EH (cell line): Measurements from ENCODE around the gene KIF7.

Source experiments
- DNase-seq: peaks from one replicate; pipeline ENCODE4 v3.0.0-alpha.2; 2015; ENCODE audit warnings: low read depth

Gene KIF7

DNA sequence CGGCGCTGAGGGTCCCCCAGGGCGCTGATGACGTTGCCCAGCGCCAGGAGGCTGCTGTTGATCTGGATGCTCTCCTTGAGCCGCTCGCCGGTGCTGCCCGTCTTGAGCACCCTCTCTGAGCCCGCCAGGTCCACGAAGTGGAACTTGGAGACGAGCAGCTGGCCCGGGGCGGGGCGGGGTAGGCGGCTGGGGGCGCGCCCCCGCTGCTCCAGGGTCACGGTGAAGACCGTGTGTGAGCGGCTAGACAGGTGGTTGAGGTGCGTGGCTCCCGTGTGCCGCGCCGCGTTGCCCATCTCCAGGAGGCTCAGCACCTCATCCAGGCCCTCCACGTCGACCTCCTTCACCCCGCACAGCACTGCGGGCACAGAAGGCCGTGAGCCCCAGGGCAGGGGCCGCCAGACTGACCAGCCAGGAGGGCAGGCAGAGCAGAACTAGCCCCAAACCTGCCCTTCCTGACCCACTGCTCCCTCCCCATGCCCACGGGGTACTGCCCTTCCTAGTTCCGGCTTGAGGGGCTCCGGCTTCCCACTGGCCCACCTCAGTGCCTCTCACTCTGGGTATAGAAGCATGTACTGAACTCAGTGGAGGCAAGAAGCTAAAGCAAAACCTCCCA lies 6.1 kb downstream of the KIF7 start:
- no peak for DNase-seq

DNA sequence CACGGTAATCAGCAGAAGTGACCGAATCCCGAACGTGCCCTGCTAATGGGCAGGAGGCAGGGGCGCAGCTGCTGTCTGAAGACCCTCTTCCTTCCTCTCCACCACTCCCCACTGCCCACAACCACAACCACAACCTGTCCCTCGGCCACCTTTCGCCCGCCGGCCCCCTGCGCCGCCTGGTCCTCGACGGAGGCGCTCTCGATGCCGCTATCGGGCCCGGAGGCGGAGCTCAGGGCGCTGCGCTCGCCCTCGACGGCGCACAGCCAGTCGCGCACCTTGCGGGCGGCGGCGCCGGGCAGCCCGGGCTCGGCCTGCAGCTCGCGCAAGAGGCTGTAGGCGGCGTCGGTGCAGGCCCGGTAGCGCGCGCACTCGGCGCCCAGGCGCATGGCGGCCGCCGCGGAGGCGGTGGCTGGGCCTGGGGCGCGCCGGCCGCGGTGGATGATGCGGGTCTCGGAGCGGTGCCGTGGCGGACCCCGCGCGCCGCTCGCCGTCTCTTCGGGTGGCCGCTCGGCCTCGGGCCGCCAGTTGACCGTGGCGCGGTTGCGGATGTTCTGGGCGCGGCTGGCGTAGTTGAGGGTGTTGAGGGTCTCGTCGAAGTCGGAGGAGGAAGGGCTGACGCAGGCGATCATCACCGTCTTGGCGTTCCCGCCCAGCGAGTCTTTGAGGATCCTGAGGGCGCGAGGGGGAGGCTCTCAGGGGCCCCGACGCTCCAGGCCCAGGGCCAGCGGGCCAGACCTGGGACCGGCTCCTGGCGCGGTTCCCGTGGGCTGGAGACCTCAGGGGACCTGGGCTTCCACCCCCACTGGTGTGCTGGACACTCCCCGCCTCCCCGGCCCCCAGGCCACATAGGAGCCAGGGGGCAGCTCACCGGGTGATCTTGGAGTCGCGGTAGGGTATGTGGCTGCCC lies 6.9 kb downstream of the KIF7 start:
- no peak for DNase-seq

DNA sequence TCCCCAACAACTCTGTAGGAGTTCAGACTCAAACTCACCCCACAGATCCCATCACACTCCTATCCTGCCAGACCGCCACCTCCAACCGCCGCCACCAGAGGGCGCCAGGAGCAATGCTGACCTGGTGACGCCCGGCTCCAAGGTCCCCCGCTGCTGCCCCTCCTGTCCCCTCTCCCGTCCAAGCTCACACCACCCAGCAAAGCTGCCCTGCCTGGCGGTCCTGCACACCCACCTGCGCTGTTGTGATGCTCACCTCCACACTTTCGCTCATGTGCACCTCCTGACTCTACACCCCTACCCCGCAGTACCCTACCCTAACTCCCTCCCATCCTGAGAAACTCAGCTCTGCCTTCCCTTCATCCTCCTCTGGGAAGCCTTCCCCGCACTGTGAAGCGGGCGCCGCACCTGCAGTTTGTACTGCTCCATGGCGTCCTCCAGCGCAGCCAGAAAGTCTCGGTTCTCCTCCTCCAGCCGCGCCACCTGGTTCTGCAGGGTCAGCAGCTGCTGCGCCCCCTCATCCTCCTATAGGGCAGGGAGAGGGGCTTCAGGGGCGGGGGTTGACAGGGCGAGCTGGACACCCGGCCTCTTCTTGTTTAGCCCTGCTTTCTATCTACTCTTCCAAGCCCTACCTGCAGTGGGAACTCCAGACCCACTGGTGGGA lies 7.9 kb downstream of the KIF7 start:
- DNase-seq, result peak; percentile 67

DNA sequence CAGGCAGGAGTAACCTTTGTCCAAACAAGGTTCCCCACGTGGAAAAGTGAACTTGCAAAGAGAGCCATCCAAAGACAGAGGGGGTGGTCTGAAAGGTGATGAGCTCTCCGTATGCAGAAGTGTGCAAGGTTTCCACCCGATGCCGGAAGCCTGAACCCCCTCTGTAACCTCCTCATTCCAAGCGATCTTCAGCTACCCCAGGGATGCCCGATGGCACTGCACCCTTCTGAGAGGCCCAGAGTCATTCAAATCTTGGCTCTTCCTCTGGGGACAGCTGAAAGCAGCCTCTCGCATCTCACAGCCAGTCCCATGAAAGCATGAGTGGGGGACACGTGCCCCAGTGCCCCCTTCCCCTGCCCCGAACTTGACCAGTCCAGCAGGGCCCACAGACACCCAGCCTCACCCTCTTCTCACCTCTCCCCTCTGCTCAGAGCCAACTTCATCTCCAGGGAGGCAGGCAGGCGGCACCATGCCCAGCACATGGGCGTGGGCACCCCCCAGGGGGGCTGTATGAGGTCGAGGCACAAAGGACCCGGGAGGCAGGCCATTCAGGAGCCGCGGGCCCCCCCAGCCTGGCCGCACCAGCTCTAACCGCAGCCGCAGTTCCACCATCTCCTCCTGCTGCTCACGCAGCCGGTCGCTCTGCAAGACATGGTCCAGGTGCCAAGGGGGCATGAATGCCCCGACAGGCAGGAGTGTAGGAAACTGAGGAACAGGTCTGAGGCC lies 8.7 kb downstream of the KIF7 start:
- DNase-seq, result no peak

DNA sequence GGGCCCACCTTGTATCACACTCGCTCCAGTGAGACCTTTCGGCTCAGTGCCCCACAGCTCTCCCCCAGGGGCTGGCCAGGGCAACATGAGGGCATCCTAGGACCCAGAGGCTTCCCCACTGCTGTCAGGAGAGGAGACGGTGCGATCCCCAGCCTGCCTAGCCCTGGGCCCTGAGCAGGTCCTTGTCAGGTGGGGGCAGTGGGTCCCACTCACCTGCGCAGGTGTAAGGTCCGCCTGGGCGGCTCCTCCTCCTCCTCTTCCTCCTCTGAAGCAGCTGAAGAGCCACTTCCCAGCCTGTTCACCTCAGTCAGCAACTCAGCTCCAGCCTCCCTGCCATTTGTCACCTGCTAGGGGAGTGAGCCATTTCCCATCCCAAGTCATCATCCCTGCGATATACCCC lies 9.6 kb downstream of the KIF7 start:
- DNase-seq, result no peak

DNA sequence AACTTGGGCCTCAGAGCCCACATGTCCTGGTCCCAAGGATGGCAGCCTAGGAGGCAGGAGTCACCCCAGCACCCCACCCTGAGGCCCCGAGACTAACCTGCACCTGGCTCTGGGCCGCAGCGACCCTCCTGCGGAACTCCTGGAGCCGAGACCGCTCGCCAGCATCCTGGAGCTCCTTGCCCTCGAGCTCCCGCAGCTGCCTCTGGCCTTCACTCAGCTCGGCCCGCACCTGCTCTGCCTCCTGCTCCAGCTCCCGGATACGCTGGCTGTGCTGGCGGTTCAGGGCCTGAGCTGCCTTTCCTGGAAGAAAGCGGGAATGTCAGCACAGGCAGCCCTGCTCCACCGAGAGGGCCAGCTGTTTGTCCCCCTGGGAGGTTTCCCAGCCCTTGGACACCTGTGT lies 13.2 kb downstream of the KIF7 start:
- DNase-seq, result no peak

DNA sequence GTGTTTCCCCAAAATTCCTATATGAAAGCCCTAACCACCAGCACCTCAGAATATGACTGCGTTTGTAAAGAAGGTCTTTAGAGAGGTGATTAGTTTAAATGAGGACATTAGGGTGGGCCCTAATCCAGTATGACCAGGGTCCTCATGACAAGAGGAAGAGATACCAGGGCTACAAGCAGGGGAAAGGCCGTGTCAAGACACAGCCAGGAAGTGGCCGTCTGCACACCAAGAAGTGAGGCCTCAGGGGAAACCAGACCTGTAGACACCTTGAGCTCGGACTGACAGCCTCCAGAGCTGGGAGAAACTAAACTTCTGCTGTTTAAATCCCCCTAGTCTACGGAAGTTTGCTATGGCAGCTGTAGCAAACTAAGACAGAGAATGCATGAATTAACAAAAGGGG lies 14.2 kb downstream of the KIF7 start:
- no peak for DNase-seq

DNA sequence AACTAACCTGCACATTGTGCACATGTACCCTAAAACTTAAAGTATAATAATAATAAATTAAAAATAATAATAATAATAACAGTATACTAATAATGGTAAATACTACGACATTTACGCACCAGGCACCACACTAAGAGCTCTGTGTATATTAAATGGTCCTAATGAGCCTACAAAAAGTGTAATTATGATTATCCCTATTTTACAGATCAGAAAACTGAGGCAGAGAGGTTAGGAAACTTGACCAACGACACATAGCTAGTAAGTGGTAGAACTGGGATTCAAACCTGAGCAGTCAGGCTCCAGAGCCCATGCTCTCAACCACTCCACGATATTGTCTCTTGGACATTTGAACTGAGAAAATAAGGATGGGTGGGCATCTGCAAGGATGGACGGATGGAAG lies 15.0 kb downstream of the KIF7 start:
- no peak for DNase-seq

DNA sequence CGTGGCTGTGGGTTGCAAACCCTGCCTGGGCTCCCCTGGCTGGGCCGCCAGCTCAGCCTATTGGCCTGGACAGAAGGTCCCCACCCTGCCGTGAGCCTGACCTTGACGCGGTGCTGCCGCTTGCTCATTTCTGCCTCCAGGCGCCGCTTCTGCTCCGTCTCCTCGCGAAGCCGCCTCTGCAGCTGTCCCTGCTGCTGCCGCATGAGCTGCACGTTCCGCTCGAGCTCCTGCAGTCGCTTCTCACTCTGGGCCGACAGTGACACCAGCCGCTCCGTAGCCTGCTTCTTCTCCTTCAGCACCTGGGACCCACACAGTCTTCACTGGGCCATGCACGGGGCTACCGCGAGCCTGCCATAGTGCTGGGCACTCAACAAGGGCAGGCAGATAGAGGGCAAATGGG lies 21.7 kb downstream of the KIF7 start:
- no peak for DNase-seq

DNA sequence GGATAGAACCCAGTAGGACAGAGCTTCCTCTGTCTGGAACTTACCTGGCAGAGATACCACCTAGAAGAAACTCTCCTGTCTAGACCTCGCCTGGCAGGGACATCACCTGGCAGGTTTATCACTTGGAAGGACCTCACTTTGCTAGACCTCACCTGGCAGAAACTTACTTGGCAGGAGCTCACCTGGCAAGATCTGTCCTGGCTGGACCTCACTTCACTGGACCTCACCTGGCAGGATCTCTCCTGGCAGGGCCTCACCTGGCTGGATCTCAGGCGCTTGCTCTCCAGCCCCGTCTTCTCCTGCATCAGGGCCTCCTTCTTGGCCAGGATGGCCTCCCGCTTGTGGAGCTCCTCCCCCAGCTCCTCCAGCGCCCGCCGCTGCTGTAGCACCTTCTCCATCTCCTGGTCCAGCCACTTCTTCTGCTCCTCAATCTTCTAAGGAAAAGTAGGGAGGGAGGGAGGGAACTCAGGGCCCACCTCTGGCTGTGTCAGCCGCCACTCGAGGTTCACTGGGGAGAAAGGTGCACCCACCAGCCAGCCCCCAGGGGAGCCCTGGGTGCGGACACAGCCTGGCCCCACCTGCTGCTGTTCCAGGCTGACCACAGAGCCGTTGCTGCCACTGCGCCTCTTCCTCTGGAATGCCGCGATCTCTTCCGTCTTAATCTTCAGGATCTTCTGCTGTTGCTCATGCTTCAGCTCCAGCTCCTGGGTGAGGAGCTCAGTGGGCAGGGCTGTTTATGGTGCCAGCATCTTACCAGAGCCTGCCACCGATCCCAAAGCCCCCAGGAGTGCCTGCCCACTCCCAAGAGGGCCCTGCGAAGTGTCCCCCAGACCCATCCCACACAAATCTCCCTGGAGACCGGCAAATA lies 22.5 kb downstream of the KIF7 start:
- DNase-seq, result no peak

DNA sequence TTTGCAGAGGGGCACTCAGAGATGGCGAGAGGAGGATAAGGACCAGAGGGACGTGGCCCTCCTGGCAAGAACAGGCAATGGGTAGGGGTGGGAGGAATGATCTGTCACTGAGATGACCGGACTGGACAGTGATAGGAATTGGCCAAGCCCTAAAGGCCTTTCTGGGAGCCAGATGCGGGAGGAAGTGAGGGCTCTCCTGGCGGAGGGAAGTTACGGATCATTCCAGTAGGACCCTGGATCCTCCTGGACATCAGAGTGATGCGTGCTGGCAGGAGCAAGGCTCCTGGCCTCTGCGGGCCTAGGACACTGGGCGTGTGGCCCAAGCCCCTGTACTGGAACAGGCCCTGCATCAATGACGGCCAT lies 23.4 kb downstream of the KIF7 start:
- DNase-seq, result no peak

DNA sequence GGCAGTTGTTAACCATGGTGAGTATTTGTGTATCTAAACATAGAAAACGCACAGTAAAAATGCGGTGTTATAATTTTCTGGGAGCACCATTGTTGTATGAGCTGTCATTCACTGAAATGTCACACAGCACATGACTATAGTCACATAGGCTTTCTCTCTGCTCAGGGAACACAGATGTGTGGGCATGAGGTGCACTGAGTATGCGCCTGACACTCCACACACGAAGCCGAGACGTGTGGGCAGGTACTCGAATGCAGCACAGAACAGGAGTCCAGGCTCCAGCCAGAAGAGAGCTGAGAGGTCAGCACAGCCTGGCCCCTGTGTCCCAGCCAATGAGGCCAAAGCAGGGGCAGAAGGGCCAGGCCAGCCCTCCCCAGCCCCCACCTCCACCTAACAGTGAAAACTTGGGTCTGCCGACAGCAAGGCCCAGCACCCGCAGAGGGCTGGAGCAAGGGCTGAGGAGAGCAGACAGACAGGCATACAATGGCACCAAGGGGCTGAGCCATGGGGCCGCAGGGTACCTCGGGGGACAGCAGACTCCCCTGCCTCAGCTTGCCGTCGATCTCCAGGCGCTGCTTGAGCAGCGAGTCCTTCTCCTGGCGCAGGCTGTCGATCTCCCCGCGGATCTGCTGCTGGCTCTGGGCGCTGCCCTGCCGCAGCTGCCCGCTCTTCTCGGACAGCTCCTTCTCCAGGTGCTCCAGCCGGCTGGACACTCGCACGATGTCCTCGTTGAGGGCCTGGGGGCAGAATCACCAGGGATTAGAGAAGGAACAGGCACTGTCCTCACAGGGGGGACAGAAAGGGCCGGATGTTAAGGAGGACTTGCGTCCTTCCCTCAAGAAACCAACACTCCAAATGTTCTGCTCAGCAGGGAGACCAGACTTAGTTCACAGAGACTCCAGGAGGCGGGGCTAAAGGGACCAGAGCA lies 24.0 kb downstream of the KIF7 start:
- no peak for DNase-seq

DNA sequence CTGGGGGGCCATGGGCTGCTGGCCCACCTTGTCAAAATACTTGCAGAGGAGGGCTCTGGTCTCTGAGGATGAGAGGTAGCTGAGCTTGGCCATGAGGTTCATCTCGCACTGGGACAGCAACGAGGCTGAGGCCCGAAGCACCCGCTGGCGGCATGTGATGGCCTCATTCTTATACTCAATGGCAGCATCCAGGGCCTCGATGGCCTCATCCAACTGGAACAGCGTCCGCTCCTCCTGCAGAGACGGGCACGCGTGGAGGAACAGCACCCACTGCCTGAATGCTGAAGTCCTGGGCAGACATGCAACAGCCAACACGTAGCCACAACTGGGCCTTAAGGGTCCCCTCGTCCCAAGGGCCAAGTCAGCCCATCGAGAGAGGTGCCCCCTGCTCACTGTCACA lies 25.0 kb downstream of the KIF7 start:
- DNase-seq, result no peak

DNA sequence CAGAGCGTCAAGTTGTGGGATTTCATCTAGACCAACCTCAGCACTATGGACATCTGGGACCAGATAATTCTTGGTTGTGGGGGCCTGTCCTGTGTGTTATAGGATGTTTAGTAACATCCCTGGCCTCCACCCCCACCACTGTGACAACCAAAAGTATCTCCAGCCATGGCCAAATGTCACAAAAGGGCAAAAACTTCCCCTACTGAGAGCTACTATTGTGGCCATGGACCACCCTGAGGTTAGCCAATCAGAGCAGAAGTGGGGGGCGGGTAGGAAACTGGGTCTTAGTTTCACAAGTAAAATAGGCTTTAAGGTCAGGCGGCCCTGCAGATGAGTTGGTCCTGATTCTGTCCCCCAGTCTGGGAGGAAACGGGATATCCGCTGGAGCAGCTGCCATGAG lies 25.4 kb downstream of the KIF7 start:
- DNase-seq, result no peak

DNA sequence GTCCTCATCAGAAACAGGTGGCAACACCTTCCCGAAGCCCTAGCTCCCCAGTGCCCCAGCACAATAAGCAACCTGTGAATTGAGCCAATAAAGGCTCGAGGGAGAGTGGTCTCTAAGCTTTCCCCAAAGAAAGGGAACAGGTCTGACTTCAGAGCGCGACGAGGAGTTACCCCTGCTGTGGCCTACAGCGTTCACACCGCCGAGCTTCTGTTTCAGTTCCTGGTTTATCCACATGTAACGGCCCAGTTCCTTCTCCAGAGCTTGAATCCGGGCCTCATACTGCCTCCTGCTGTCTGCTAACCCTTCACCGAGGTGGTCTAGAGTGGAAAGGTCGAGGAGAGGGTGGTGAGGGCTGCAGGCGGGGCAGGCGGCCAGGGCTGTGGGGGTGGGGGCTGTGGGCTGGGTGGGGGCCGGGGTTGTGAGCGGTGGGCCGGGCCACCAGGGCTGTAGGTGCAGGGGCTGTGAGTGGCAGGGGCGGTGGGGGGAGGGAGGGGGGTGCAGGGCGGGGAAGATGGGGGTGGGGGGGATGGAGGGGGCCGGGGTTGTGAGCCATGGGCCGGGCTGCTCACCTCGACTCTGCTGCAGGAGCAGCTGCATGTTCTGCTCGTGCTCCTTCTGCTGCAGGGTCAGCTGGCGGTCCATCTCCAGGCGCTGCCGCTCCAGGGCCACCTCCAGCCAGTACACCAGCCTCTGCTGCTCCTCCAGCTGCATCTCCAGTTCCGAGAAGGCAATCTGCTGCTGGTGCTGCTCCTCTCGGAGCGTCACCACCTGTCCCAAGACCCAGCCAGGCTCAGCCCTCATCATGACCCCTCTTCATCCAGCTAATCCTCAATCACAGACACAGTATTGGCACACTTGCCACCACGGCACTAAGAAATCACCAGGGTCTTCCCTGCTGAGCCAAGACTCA lies 26.2 kb downstream of the KIF7 start:
- no peak for DNase-seq

DNA sequence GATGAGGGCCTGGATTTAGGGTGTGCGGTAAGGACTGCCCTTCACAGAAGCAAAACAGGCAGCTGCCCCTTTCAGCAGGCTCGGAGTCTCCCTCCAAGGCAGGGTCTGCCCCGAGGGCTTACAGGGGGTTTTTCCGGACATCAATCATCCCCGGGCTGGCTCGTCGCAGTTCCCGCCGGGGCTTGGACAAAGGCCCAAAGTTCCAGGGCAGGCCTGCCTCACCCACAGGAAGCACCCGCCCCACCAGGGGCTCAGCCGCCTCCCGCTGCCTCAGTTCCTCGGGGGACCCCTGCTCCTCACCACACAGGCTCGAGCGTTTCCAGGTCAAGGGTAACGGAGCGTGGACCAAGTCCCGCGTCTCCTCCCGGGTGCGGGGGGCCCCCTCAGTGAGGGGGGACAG lies 27.0 kb downstream of the KIF7 start:
- no peak for DNase-seq

DNA sequence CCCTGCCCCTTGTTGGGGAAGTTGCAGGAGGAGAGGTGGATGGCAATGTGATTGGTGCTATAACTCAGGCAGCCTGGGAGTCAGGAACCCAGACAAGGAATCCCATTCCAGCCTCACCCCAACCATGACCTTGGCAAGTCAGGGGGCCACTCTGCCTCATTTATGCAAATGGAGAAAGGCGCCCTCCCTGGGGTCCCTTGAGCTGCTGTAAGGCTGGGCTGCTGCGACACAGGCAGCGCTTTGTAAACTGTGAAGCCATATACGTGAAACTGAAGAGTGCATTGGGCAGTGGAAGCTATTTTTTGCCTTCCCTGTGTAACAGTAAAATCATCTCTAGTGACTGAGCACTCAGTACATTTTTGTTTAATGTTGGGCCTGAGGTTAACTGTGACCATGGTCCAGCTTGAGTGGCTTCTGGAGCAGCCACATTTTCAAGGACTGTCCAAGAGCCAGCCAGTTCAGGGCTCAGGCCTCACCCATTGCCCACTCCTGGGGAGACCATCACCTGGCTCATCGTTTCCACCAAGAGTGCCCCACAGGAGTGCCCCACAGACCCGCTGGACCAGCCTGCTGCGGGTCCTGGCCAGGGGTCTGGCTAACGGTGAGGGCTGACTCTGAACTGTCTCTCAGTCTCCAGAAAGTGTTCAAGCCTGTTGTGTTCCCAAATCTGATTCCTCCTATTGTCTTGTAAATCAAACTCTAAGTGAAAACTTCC lies 27.9 kb downstream of the KIF7 start:
- DNase-seq, result no peak

DNA sequence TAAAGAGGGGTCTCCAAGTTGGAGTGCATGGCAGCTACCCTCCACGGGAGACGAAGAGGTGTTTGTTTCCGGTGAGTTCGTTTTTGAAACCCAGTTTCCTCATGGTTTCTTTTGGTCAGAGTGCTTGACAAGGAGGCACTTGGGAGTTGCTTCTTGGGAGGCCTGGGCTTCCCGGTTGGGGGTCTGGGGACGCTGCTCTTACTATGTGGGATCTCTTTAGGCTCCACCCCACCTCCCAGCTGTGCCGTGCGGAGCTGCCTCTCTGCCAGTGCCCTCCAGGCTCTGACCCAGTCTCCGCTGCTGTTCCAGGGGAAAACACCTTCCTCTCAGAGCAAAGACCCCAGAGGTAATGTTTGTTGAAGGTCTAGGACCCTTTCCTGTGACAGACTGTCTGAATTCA lies 29.6 kb downstream of the KIF7 start:
- no peak for DNase-seq

DNA sequence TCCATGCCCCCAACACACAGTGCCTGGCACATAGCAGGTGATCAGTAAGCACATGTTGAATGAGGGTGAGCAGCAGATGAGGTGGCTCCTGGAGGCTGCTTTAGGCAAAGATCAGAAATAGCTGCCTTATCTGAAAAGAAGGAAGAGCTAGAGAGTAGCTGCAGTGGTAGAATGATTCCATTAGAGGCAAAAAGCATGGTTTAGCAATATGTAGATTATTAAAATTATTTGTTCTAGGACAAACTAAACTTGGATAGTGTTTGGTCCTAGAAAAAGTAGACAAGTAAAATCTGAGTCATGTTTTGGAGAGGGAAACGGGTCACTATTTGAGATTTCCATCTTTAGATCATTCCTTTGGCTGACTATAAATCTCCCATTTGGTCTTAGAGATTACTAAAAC lies 32.1 kb downstream of the KIF7 start:
- peak; percentile 14 for DNase-seq
